Effector CD4-positive, alpha-beta T cell (primary cell): ENCODE measurements around the gene SLC16A12.
A peak's percentile ranks its signal among the peaks of the same experiment; 100 is the strongest.
"Not testable (repeated sequence)": the region's sequence is repeated elsewhere in the genome, so short reads cannot be mapped to it uniquely, and the experiment has no call there.

Experiments
- DNase-seq: peaks from one replicate; pipeline ENCODE4 v3.0.0-alpha.2; 2020

SLC16A12 gene

GRCh38 chr10:89414879-89415821, 120.2 kb downstream of the SLC16A12 start:
- peak; percentile 27 for DNase-seq

GRCh38 chr10:89414146-89414878, 121.1 kb downstream of the SLC16A12 start, which contains the start of gene IFIT5:
Gene IFIT5, plus strand, starts transcription at chr10:89414568. Its CDS starts 231 bp downstream, at chr10:89414799.
- peak; percentile 45 for DNase-seq

GRCh38 chr10:89413398-89413912, 121.9 kb downstream of the SLC16A12 start:
- DNase-seq, result no peak

GRCh38 chr10:89412276-89412675, 123.1 kb downstream of the SLC16A12 start:
- not testable (repeated sequence) for DNase-seq

- DNase-seq, result not testable (repeated sequence)
Measured at GRCh38 chr10:89411135-89411534, 124.3 kb downstream of the SLC16A12 start.

GRCh38 chr10:89410551-89410950, 124.8 kb downstream of the SLC16A12 start:
- DNase-seq, result not testable (repeated sequence)

GRCh38 chr10:89409282-89409681, 126.1 kb downstream of the SLC16A12 start:
- not testable (repeated sequence) for DNase-seq

- not testable (repeated sequence) for DNase-seq
Measured at GRCh38 chr10:89407792-89408191, 127.6 kb downstream of the SLC16A12 start.

- DNase-seq, result not testable (repeated sequence)
Measured at GRCh38 chr10:89406178-89406577, 129.2 kb downstream of the SLC16A12 start.

- no peak for DNase-seq
Measured at GRCh38 chr10:89404104-89405047, 131.0 kb downstream of the SLC16A12 start.

- no peak for DNase-seq
Measured at GRCh38 chr10:89403043-89403442, 132.4 kb downstream of the SLC16A12 start.

- DNase-seq, result no peak
Measured at GRCh38 chr10:89399956-89400355, 135.4 kb downstream of the SLC16A12 start.

- no peak for DNase-seq
Measured at GRCh38 chr10:89398003-89398749, 137.2 kb downstream of the SLC16A12 start.

GRCh38 chr10:89395141-89395540, 140.3 kb downstream of the SLC16A12 start:
- DNase-seq, result no peak

- DNase-seq, result no peak
Measured at GRCh38 chr10:89393898-89394297, 141.5 kb downstream of the SLC16A12 start.

GRCh38 chr10:89392974-89393373, 142.4 kb downstream of the SLC16A12 start:
- DNase-seq, result no peak

- peak; percentile 34 for DNase-seq
Measured at GRCh38 chr10:89391907-89392756, 143.3 kb downstream of the SLC16A12 start, which contains the start of gene IFIT1. Gene IFIT1, plus strand, starts transcription at chr10:89392623. Its CDS starts 90 bp downstream, at chr10:89392713.

GRCh38 chr10:89391226-89391576, 144.2 kb downstream of the SLC16A12 start:
- DNase-seq, result not testable (repeated sequence)

- no peak for DNase-seq
Measured at GRCh38 chr10:89390476-89391225, 144.7 kb downstream of the SLC16A12 start.

- DNase-seq, result no peak
Measured at GRCh38 chr10:89389254-89389653, 146.1 kb downstream of the SLC16A12 start.
